NCI-H2196 (cell line): Measurements from ENCODE around the gene EHD3.

Experiments used
- DNase-seq: peaks from one replicate; lab custom pipeline; 2025; ENCODE audit not compliant: unreplicated experiment; lab: John Stamatoyannopoulos, UW

Gene EHD3

GRCh38 chr2:31233741-31234682, at the start of gene EHD3:
Gene EHD3 (plus strand): TSS chr2:31234152. CDS start chr2:31234622, 470 bp downstream.
- peak; percentile 92 for DNase-seq

- no peak for DNase-seq
Observed at GRCh38 chr2:31187166-31187565, 46.8 kb upstream of the EHD3 start.

- no peak for DNase-seq
Observed at GRCh38 chr2:31188131-31188530, 45.8 kb upstream of the EHD3 start.

GRCh38 chr2:31189141-31189540, 44.8 kb upstream of the EHD3 start:
- DNase-seq: no peak

GRCh38 chr2:31190188-31190587, 43.8 kb upstream of the EHD3 start:
- DNase-seq: no peak

GRCh38 chr2:31191931-31192330, 42.0 kb upstream of the EHD3 start:
- DNase-seq: no peak

- DNase-seq: no peak
Observed at GRCh38 chr2:31192396-31192795, 41.6 kb upstream of the EHD3 start.

GRCh38 chr2:31192851-31193392, 41.0 kb upstream of the EHD3 start:
- no peak for DNase-seq

- no peak for DNase-seq
Observed at GRCh38 chr2:31193806-31194205, 40.1 kb upstream of the EHD3 start.

- DNase-seq: no peak
Observed at GRCh38 chr2:31196622-31197021, 37.3 kb upstream of the EHD3 start.

GRCh38 chr2:31197166-31197565, 36.8 kb upstream of the EHD3 start:
- DNase-seq: no peak

- DNase-seq: no peak
Observed at GRCh38 chr2:31197669-31198068, 36.3 kb upstream of the EHD3 start.

GRCh38 chr2:31199206-31199605, 34.7 kb upstream of the EHD3 start:
- no peak for DNase-seq

- DNase-seq: no peak
Observed at GRCh38 chr2:31200972-31201371, 33.0 kb upstream of the EHD3 start.

GRCh38 chr2:31202041-31202440, 31.9 kb upstream of the EHD3 start:
- DNase-seq: no peak

GRCh38 chr2:31202833-31203232, 31.1 kb upstream of the EHD3 start:
- DNase-seq: no peak

GRCh38 chr2:31203916-31204315, 30.0 kb upstream of the EHD3 start:
- no peak for DNase-seq

GRCh38 chr2:31204783-31205182, 29.2 kb upstream of the EHD3 start:
- DNase-seq: no peak

- no peak for DNase-seq
Observed at GRCh38 chr2:31205186-31205585, 28.8 kb upstream of the EHD3 start.

- DNase-seq: no peak
Observed at GRCh38 chr2:31205613-31206012, 28.3 kb upstream of the EHD3 start.

- DNase-seq: no peak
Observed at GRCh38 chr2:31207790-31208189, 26.2 kb upstream of the EHD3 start.

- no peak for DNase-seq
Observed at GRCh38 chr2:31208240-31208639, 25.7 kb upstream of the EHD3 start.
